Myocyte (in vitro differentiated cells): ENCODE measurements around the gene BIN1. TPM values are rescaled to one million over a fixed set of nuclear protein-coding genes. Genes with fewer than 3 reads are reported as not detected.
"Not testable (repeated sequence)": the region's sequence is repeated elsewhere in the genome, so short reads cannot be mapped to it uniquely, and the experiment has no call there.

ENCODE experiments used
- DNase-seq: peaks from one replicate; pipeline ENCODE4 v3.0.0-alpha.2; 2012; ENCODE audit warnings: low read depth
- total RNA-seq: library from RNA; depleted of rRNA; stranded (reverse); fragments of >200 nt; gene quantifications from 2 replicates; pipeline ENCODE4 v1.2.3, GENCODE V29; 2014

Gene BIN1
- total RNA-seq, 1 donor from 2014 or later = 3,208 TPM

- no peak for DNase-seq
These were observed 27.3 kb upstream of the BIN1 start for GRCh38 chr2:127134235-127134634.

DNA sequence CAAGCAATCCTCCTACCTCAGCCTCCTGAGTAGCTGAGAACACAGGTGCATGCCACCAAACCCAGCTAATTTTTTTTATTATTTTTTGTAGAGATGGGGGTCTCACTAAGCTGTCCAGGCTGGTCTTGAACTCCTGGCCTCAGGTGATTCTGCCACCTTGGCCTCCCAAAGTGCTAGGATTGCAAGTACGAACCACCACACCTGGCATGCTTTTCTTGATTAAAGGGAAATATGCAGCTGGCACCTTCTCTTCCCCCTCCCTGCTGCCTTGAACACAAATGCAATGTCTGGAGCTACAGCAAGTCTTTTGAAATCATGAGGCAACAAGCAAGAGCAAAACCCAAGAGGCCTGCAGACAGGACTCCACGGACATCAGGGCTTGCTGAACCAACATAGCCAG lies 26.8 kb upstream of the BIN1 start:
- DNase-seq = no peak

DNA sequence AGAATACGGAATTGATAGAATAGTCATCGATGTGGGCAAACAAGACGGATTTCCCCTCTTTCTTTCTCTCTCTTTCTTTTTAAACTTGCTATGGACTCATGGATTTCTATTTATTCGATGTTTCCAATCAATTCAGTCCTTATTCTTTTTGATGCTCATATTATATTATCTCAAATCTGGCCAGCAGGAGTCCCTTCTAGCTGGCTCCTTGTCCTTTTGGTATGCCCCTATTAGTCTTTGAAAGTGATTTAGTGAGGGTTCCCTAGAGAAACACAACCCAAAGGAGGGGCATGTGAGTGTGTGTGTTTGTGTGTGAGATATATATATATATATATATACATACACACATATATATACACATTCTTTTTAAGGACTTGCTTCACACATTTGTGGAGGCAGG lies 23.5 kb upstream of the BIN1 start:
- no peak for DNase-seq

DNA sequence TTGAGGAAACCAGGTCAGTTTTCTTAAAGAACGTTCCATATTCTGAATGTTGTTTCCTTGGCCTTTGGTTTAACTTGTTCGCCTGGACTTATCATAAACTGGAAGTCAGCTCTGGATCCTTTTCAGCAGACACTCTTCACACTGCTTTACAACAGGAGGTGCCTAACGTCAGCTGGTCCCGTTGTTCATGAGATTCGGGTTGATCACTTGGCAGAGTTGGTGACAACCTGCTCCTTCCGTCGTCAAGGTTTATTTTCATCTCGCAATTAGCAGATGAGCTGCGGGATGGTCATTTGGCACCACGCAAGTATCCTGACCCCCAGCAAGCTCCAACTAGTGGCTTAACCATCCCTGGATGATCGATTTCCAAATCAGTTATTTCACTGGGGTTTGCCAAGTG lies 23.0 kb upstream of the BIN1 start:
- DNase-seq = no peak

DNA sequence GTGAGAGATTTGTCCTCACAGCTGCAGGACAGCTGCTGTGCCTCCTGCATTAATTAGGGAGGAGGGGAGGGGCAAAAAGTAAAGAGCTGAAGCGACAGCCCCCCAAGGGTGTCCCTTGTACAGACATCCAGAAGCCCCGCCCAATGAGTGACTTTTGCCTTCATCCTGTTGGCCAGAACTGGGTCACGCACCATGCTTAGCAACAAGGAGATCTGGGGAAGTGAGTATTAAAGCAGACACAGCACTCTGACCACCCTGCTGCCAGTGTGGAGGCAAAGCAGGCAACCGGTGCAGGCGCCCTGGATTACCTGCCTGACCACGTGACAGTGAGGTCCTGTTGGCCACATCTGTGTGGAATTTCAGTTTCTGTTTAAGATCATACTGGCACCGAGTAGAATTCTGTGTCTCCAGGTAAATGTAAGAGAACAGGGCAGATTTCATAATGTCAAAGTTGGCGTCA lies 21.5 kb upstream of the BIN1 start:
- peak; percentile 33 for DNase-seq

DNA sequence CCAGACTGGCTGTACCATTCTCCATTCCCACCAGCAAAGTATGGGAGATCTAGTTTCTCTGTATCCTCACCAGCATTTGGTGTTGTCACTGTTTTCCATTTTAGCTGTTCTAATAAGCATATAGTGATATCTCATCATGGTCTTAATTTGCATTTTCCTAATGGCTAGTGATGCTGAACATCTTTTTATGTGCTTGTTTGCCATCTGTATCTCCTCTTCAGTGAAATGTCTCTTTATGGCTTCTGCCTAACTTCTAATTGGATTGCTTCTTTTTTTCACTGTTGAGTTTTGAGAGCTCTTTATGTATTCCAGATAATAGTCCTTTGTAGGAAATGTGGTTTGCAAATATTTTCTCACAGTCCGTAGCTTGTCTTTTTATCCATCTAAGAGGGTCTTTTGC lies 18.9 kb upstream of the BIN1 start:
- DNase-seq = no peak

GRCh38 chr2:127124426-127124825 lies 17.5 kb upstream of the BIN1 start:
- no peak for DNase-seq

GRCh38 chr2:127122361-127123027 lies 15.5 kb upstream of the BIN1 start:
- no peak for DNase-seq

DNA sequence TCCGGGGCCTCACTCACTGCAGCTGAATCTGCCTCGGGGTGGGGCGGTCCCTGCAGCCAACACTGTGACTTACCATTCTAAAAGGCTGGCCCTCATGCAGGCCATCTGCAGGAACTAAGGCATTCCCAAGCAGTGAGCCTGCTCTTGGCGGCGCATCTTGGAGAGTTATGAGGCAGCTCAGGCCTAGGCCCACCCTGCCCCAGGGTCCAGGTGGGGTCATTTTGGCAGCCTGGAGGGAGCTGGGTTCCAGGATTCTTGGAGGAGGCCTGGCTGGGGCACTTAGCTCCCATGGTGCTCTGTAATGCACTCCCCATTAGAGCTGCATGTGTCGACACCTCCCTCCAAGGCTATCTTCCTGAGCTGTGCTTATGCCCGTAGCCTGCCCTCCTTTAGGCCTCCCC lies 14.8 kb upstream of the BIN1 start:
- DNase-seq = no peak

DNA sequence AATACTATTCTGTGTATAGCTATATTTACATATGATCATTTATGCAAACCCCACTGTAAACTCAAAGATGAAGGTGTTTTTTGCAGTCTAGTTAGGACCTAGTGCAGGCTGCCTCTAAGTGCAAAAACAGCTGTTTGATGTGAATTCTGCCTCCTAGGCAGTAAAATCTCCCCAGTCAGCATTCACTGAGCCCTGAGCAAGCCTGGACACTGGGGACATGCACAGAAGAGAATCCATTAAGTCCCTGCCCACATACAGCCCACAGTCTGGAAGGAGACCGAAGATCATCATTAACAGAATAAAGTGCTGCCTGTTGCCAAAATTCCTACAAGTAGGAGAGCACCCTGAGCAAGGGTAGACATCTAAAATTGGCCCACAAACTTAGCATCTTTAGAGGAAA lies 14.4 kb upstream of the BIN1 start:
- no peak for DNase-seq

DNA sequence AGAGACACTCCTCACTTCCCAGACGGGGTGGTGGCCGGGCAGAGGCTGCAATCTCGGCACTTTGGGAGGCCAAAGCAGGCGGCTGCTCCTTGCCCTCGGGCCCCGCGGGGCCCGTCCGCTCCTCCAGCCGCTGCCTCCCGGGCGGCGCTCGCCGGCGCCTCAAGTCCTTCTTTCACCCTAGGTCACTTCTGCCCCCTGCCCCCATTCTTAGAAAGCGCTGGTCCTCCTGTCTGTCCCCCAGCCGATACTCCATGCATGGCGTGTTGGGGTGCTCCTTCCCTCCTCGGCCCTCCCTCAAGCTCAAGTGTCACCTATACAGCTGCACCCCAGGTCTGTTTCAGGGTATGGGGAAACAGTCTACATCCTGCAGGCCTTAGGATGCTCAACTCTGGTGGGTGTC lies 13.5 kb upstream of the BIN1 start:
- not testable (repeated sequence) for DNase-seq

- DNase-seq = no peak
These were observed 11.5 kb upstream of the BIN1 start for GRCh38 chr2:127118467-127118866.

DNA sequence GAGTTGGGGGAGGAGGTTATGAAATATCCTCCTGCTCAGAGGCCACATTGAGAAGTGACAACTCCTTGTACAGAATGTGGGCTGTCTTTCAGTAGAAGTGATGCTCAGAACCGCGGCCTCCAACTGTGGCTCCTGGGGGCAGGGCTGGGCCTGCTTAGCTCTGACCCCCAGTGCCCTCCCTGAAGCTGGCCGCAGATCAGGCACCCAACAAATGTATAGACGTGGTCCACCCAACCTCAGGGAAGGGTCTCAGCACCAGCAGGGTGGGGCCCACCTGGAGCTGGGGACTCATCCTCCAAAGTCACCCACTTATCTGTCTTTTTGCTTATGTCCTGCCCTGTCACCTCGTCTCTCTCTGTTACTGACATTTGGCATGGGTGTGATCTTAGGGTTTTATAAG lies 11.1 kb upstream of the BIN1 start:
- DNase-seq = no peak

- DNase-seq = no peak
These were observed 10.6 kb upstream of the BIN1 start for GRCh38 chr2:127117603-127118002.

GRCh38 chr2:127115471-127116199 lies 8.7 kb upstream of the BIN1 start:
- no peak for DNase-seq

GRCh38 chr2:127110985-127111384 lies 4.0 kb upstream of the BIN1 start:
- no peak for DNase-seq

- DNase-seq = no peak
These were observed 1.2 kb upstream of the BIN1 start for GRCh38 chr2:127108090-127108523.

- DNase-seq = no peak
These were observed 657 bp upstream of the BIN1 start for GRCh38 chr2:127107622-127107999.

GRCh38 chr2:127106457-127106990 lies 430 bp downstream of the BIN1 start:
- DNase-seq = peak; percentile 34

GRCh38 chr2:127105656-127106456 lies 1.1 kb downstream of the BIN1 start:
- DNase-seq = no peak

- DNase-seq = peak; percentile 96
These were observed 1.9 kb downstream of the BIN1 start for GRCh38 chr2:127104881-127105655.
